GM18907 (cell line): ENCODE results near the gene KIRREL1.

Source experiments
- ATAC-seq: cut with Tn5 transposase; IDR thresholded peaks from one replicate; pipeline ENCODE4 v1.9.1; 2021; ENCODE audit warnings: mild to moderate bottlenecking, moderate library complexity; ENCODE audit not compliant: unreplicated experiment

KIRREL1 gene

DNA sequence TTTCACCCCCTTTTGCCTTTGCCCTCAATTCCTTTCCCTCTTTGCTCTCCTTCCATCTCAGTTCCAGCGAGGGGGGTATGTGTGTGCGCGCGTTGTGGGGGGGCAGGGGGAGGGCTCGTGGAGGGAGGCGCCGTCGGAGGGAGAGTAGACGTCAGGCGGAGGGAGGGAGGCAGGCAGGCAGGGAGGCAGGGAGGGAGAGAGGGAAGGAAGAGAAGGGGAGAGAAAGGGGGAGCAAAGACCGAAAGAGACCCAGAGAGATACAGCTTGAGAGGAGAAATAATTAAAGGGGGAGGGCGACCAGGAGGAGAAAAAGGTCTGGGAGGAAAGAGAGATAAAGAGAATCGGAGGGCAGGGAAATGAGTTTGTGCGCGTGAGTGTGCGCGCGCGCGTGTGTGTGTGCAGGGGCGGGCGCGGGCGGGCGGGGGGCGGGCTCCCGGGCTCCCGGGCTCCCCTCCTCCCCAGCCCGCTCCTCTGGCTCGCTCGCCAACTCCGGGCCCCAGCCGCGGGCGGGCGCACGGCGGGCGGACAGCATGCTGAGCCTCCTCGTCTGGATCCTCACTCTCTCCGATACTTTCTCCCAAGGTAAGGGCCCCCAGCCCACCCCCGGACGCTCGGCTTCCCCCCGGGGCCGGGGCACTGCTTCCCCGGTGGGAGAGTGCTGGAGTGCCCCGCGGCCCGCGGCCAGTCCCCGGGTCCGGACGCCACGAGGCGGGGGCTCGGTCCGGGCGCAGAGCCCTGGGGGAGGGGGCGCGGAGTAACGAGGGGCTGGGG lies at the start of gene KIRREL1:
Gene KIRREL1 (plus strand): TSS at position 499 of the 771 bp plus-strand sequence. CDS start 32 bp downstream, at position 531.
- ATAC-seq = no peak

- ATAC-seq = no peak
These were observed 48.7 kb upstream of the KIRREL1 start for GRCh38 chr1:157944663-157945280.

GRCh38 chr1:157948312-157949073 lies 45.0 kb upstream of the KIRREL1 start:
- no peak for ATAC-seq

DNA sequence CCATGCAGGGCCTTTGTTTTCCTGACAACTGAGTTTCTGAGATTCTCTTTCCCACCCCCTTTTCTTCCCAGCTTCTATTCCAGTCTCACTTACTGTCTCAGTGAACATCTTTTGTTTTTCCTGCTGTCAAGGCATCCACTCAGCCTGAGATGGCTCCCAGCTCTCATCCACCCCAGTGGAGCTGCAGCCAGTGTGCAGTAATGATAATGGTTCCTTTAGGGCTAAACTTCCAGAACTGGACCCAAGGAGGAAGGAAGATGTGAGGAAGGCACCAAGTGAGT lies 44.4 kb upstream of the KIRREL1 start:
- ATAC-seq = no peak

- no peak for ATAC-seq
These were observed 42.2 kb upstream of the KIRREL1 start for GRCh38 chr1:157951230-157951629.

DNA sequence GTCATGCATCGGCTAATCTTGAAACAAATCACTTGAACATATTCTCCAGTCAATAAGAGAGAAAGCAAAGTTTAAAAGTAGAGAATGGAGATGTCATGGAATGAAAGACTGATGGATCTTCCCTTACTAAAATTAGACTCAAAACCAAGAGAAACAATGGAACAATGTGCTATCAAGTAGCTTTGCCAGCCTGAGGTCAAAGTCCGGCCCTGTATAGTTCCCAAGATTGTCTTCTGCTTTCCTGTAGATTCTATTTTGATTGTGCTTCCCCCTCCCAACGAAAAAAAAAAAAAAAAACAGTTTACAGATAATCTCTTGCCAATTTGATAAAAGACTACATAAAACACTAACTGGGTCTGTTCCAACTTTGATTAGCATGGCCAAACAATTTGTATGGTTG lies 40.8 kb upstream of the KIRREL1 start:
- ATAC-seq = no peak

GRCh38 chr1:157955221-157955620 lies 38.2 kb upstream of the KIRREL1 start:
- no peak for ATAC-seq

DNA sequence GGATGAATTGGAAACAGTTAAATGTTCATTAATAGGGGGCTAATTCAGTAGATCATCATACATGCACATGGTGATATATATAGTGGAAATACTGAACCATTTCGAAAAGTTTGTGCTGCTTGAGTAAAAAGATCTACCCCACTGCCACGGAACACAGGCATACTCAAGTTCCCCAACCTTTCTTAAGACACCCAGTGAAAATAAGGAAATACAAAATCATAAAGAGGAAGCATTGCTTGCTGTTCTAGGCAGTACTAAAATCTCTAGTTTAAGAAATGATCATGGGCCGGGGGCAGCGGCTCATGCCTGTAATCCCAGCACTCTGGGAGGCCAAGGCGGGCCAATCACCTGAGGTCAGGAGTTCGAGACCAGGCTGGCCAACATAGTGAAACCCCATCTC lies 37.6 kb upstream of the KIRREL1 start:
- ATAC-seq = no peak

GRCh38 chr1:157956732-157957131 lies 36.7 kb upstream of the KIRREL1 start:
- ATAC-seq = no peak

- ATAC-seq = no peak
These were observed 35.2 kb upstream of the KIRREL1 start for GRCh38 chr1:157958263-157958662.

GRCh38 chr1:157959750-157960149 lies 33.7 kb upstream of the KIRREL1 start:
- ATAC-seq = no peak

- no peak for ATAC-seq
These were observed 32.7 kb upstream of the KIRREL1 start for GRCh38 chr1:157960773-157961172.

DNA sequence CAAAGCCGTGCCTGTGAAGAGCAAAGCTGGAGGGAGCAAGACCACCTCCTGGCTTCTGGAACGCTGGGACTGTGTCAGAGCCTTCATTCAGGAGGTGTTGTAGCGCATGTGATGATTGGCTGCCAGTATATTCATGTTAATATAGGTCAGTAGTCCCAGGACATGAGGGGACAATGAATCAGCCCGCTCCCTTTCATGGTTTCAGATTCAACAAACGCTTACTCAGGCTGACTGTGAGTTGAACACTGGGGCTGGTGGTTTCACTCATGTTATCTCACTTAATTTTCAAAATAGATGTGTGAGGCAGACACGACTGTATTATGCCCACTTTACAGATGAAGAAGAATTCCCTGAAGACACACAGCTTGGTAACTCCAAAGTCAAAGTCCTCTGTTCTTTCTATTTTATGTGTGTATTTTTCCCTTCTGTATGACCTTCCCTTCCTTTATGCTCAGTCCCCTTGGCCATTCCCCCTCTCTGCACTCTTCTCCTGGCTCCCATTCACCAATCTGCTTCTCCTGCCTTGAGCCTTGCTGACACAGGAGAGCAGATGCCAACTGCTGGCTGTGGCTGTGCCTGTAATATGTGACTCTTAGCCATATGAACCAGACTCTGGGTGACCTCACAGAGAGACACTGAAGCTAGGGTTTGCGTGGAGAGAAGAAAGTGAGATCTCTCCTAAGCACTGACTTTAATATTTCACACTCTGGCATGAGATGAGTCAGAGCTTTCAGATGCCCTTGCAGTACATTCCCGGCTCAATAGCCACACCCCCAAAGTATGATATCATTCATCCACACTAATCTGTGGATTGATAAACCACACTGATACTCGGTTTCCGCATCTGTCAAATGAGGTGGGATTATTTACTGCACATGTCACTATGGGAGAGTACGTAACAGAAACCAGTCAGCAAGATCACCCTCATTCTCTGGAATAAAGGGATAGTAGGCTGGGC lies 31.4 kb upstream of the KIRREL1 start:
- peak; percentile 53 for ATAC-seq

DNA sequence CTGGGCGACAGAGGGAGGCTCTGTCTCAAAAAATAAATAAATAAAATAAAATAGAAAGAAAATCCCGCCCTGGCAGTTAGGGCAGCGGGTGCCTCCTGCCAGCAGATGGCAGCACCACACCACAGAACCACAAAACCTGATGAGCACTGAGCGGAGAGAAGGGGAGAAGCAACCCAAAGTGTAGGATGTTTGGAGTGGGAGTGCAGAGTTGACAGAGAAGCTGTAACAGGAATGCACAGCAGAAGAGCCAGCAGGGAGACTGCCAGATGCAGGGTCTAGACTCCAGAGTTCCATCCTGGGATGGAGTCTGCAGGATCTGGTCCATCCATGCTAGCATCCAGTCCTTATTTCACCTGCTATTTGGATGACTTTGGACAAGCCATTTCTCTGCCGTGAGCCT lies 29.7 kb upstream of the KIRREL1 start:
- peak; percentile 47 for ATAC-seq

- no peak for ATAC-seq
These were observed 27.9 kb upstream of the KIRREL1 start for GRCh38 chr1:157965584-157965983.

DNA sequence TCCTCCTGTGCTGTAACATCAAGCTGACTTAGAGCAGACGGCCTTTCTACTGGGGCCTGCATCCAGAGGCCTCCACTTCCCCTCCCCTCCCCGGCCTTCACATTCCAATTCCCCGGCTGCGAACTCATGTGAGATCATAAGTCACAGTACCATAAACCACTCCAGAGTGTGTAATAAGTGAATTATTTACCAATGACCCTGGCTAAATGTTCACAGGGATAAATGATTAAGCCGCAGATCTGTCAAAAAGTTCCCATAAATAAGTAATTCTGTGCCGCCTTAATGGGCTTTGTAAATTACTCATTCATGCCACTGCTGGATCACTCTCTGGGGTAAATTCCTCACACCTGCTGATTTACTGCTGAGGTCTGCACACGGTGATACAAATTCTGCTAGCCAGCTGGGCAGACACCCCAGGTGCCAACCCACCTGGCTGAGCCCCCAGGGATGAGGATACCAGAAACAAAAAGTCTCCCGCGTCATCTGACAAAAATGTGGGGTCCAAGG lies 27.4 kb upstream of the KIRREL1 start:
- ATAC-seq = no peak

DNA sequence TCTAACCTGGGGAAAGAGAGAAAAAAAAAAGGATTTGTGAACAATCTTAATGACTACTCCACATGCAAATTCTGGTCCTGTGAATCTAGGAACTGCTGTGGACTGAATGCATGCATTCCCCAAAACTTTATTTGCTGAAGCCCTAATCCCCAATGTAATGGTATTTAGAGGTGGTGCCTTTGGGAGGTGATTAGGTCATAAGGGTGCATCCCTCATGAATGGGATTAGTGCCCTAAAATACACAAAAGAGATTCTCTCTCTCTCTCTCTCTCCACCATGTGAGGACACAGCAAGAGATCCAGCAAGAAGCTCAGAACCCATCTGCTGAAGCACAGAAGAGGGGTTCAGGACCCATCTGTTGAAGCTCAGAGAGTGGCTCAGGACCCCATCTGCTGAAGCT lies 26.2 kb upstream of the KIRREL1 start:
- ATAC-seq = no peak

DNA sequence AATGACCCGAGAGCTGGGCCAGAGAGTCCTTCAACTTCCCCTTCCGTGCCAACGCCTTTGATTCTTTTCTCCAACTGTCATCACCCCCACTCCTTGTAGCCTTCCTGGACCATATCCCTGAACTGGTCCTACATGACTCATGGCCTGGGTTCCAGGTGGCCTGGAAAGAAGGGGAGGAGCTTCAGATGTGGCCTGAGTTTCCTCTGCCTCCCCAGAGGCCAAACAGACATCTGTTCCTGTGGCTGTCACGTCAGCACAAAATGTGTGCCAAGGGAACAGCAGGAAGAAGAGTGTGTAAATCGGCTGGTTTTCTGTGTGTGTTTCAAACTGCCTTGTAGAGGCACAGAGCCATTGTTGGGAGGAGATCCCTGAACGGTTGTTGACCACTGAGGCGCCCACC lies 24.9 kb upstream of the KIRREL1 start:
- ATAC-seq = no peak

- no peak for ATAC-seq
These were observed 24.5 kb upstream of the KIRREL1 start for GRCh38 chr1:157968946-157969345.

- no peak for ATAC-seq
These were observed 23.6 kb upstream of the KIRREL1 start for GRCh38 chr1:157969697-157970485.
